Activated CD4-positive, alpha-beta memory T cell treated with anti-CD3 and anti-CD28 coated beads for 36 hours (primary cell): ENCODE results near the gene FER1L5. TPM values are rescaled to one million over a fixed set of nuclear protein-coding genes. Genes with fewer than 3 reads are reported as not detected.
"Not testable (repeated sequence)": the region's sequence is repeated elsewhere in the genome, so short reads cannot be mapped to it uniquely, and the experiment has no call there.

Experiments used
- CTCF ChIA-PET: fragments of 350-600 bp; sonication (Branson Sonifier 250); formaldehyde crosslinking; loops from one replicate; lab custom pipeline; 2021; ENCODE audit warnings: antibody characterized with exemption, inconsistent platforms; lab: Charles Lee
- POLR2A ChIA-PET: fragments of 350-600 bp; sonication (Branson Sonifier 250); formaldehyde crosslinking; loops from one replicate; lab custom pipeline; 2021; ENCODE audit warnings: antibody characterized with exemption; lab: Charles Lee
- DNase-seq: peaks from one replicate; pipeline ENCODE4 v3.0.0-alpha.2; 2020
- H3K27ac Mint-ChIP-seq: one replicate; pipeline ENCODE4 v1.8.0; 2021; ENCODE audit warnings: mixed read lengths
- H3K27me3 Mint-ChIP-seq: one replicate; pipeline ENCODE4 v1.8.0; 2021; ENCODE audit warnings: mixed read lengths
- H3K36me3 Mint-ChIP-seq: one replicate; pipeline ENCODE4 v1.8.0; 2021; ENCODE audit warnings: mixed read lengths
- H3K4me1 Mint-ChIP-seq: one replicate; pipeline ENCODE4 v1.8.0; 2021; ENCODE audit warnings: low read depth, mixed read lengths
- H3K4me3 Mint-ChIP-seq: one replicate; pipeline ENCODE4 v1.8.0; 2021; ENCODE audit warnings: mild to moderate bottlenecking, mixed read lengths
- H3K9me3 Mint-ChIP-seq: one replicate; pipeline ENCODE4 v1.8.0; 2021; ENCODE audit warnings: mixed read lengths
- intact Hi-C: fragments of 100-400 bp; cut with micrococcal nuclease; formaldehyde crosslinking; loops from one replicate; pipeline ENCODE4 v1.15.1; 2023
- total RNA-seq, 2 experiments: library from RNA; stranded (reverse); gene quantifications; one replicate each; pipeline ENCODE4 v1.2.3, GENCODE V29; 2021

Gene FER1L5
- total RNA-seq, 2 experiments from 2014 or later, result not detected

GRCh38 chr2:96637385-96638143 lies 5.0 kb upstream of the FER1L5 start:
- Mint-ChIP-seq H3K4me1 (peaks cover 28% of the 10 kb centered on the region), H3K27ac (peak overlapping the region; percentile 90), H3K9me3 (no peaks in the 10 kb centered on the region), H3K27me3 (no peaks in the 10 kb centered on the region), H3K4me3 (peak overlapping the region; percentile 97), H3K36me3 (peaks cover 16% of the 10 kb centered on the region)
- intact Hi-C loops, result loop anchor here (1.0 to 10.0 kb wide), 6 partner anchors 45 to 490 kb away; partner anchors contain the start of genes ARID5A, DUSP2 and LMAN2L
- CTCF ChIA-PET, result interaction anchor here (0.6 to 2.3 kb wide), 4 partner anchors 81 to 133 kb away, joined by 3 to 10 read pairs (median 8); partner anchors contain the start of gene CNNM4
- POLR2A ChIA-PET, result interaction anchor here (0.7 to 1.7 kb wide), 8 partner anchors 10 to 333 kb away, joined by 3 to 11 read pairs (median 4); partner anchors contain the start of genes ANKRD39 and CNNM4
- DNase-seq, result peak; percentile 88

DNA sequence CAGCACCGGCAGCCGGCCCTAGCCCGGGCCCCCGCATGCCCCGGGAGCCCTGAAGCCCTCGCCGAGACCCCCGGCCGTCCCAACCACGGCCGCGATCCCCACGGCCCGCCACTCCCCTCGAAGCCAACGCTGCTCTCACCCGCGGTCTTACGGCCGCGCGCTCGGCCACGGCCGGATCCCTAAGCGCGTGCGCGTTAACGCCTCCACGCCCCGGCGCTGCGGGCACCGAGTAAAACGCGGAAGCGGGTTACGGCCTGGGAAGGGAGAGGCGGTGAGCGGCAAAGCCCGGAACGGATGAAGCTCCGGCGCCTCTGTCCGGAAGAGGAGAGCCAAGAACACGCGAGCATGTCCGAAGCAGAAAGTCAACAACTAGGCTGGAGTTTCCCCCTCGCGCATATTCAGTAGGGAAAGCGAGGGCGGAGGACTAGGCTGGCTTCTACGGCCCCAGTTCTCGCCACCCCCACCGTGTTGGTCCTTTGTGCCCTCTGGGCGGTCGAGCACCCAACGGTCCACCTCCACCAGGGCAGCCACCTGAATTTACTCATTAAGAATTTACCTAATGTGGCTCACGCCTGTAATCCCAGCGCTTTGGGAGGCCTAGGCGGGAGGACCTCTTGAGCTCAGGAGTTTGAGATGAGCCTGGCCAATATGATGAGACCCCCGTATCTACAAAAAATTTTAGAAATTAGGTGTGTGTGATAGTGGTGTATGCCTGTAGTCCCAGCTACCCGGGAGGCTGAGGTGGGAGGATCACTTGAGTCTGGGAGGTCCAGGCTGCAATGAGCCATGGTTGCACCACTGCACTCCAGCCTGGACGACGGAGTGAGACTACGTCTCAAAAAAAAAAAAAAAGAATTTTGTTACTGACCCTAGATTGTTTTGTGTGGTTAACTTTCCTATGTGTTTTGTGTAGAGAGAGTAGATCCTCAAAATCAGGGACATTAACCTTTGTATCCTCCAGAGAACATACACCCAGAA lies 4.1 kb upstream of the FER1L5 start, which contains the start of gene KANSL3:
Gene KANSL3, minus strand, starts transcription at position 169 of the 978 bp plus-strand sequence. CDS start 1,177 bp downstream, outside the sequence.
- Mint-ChIP-seq H3K9me3 (no peaks in the 10 kb centered on the region), H3K27me3 (no peaks in the 10 kb centered on the region), H3K36me3 (peaks cover 16% of the 10 kb centered on the region), H3K4me3 (peak within 1 kb of the TSS; percentile 97), H3K4me1 (peaks cover 28% of the 10 kb centered on the region), H3K27ac (peak within 1 kb of the TSS; percentile 90)
- ChIA-PET CTCF (interaction anchor here (0.6 to 2.3 kb wide), 4 partner anchors 123 to 219 kb away, joined by 3 to 10 read pairs (median 8); partner anchors contain the start of genes ANKRD39 and CNNM4), POLR2A (interaction anchor here (0.6 to 1.7 kb wide), 7 partner anchors 11 to 219 kb away, joined by 3 to 11 read pairs (median 5); partner anchors contain the start of genes ANKRD39 and CNNM4)
- intact Hi-C loops, result loop anchor here (1.0 to 10.0 kb wide), 5 partner anchors 46 to 491 kb away; partner anchors contain the start of genes ARID5A and DUSP2
- peak; percentile 93 for DNase-seq

GRCh38 chr2:96647681-96648080 lies 5.1 kb downstream of the FER1L5 start:
- POLR2A ChIA-PET, result no interaction called here
- Mint-ChIP-seq H3K4me1 (no peaks in the 10 kb centered on the region), H3K36me3 (no peaks in the 10 kb centered on the region), H3K9me3 (no peaks in the 10 kb centered on the region), H3K27me3 (no peaks in the 10 kb centered on the region), H3K27ac (no peak overlapping the region), H3K4me3 (no peak overlapping the region)
- CTCF ChIA-PET, result no interaction called here
- intact Hi-C loops, result no loop called here
- no peak for DNase-seq

DNA sequence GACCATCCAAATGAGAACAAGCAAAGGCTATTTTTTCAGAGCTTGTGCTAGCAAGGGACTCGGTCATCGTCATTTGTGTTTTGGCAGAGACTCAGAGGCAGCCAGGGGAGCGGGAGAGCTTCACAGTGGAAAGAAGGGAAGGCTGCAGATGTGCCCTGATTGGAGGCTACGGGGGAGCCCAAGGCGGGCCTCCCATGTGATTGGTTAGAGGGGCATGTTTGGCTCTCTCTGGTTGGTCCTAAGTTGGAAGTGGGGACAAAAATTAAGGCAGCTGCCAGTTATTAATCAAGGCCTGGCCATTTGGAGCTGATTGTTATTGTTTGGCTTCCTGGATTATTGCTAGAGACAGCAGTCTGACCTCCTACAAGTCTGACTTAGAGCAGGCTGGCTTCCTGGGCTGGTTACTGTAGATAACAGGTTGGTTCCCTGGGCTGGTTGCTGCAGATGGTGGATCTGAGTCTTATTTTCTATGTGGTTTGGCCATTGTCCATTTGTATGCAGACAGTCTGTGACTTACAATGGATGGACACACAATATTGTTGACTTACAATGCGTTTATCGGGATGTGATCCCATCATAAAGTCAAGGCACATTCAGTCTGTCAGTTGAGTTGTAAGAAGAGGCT lies 5.9 kb downstream of the FER1L5 start:
- ChIA-PET POLR2A (no interaction called here), CTCF (no interaction called here)
- Mint-ChIP-seq H3K36me3 (no peaks in the 10 kb centered on the region), H3K9me3 (no peaks in the 10 kb centered on the region), H3K27me3 (no peaks in the 10 kb centered on the region), H3K4me1 (no peaks in the 10 kb centered on the region), H3K4me3 (no peak overlapping the region), H3K27ac (no peak overlapping the region)
- intact Hi-C loops, result no loop called here
- no peak for DNase-seq

- no peaks in the 10 kb centered on the region for H3K36me3 Mint-ChIP-seq
- no peaks in the 10 kb centered on the region for H3K4me1 Mint-ChIP-seq
- no peak overlapping the region for H3K27ac Mint-ChIP-seq
- no peaks in the 10 kb centered on the region for H3K27me3 Mint-ChIP-seq
- ChIA-PET CTCF (no interaction called here), POLR2A (no interaction called here)
- H3K4me3 Mint-ChIP-seq, result no peak overlapping the region
- intact Hi-C loops, result no loop called here
- H3K9me3 Mint-ChIP-seq, result no peaks in the 10 kb centered on the region
- DNase-seq, result no peak
These were observed 6.8 kb downstream of the FER1L5 start for GRCh38 chr2:96649342-96649741.

GRCh38 chr2:96651793-96652192 lies 9.2 kb downstream of the FER1L5 start:
- Mint-ChIP-seq H3K27me3 (no peaks in the 10 kb centered on the region), H3K4me3 (no peak overlapping the region), H3K27ac (no peak overlapping the region), H3K9me3 (no peaks in the 10 kb centered on the region), H3K4me1 (no peaks in the 10 kb centered on the region), H3K36me3 (no peaks in the 10 kb centered on the region)
- intact Hi-C loops, result no loop called here
- no peak for DNase-seq
- POLR2A ChIA-PET, result no interaction called here
- CTCF ChIA-PET, result no interaction called here

GRCh38 chr2:96654791-96655190 lies 12.2 kb downstream of the FER1L5 start:
- CTCF ChIA-PET, H3K36me3 Mint-ChIP-seq, H3K9me3 Mint-ChIP-seq, H3K27ac Mint-ChIP-seq, H3K4me1 Mint-ChIP-seq, H3K27me3 Mint-ChIP-seq, H3K4me3 Mint-ChIP-seq, DNase-seq, POLR2A ChIA-PET, intact Hi-C loops: not testable (repeated sequence)

DNA sequence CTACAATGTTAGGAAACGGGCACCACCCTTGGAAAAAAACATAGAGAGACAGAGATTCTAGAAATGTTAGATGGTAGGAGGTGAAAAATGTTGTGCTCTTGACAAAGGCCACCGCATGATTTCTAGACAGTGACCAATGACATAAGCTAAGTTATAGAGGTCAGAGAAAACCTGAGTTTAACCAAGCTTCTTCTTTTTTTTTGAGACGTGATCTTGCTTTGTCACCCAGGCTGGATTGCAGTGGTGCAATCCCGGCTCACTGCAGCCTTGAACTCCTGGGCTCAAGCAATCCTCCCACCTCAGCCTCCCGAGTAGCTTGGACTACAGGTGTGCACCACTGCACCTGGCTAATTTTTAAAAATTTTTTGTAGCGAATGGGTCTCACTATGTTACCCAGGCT lies 13.0 kb downstream of the FER1L5 start:
- DNase-seq, result no peak
- Mint-ChIP-seq H3K9me3 (no peaks in the 10 kb centered on the region), H3K4me1 (no peaks in the 10 kb centered on the region), H3K27ac (no peak overlapping the region), H3K4me3 (no peak overlapping the region), H3K36me3 (no peaks in the 10 kb centered on the region), H3K27me3 (no peaks in the 10 kb centered on the region)
- POLR2A ChIA-PET, result no interaction called here
- CTCF ChIA-PET, result no interaction called here
- intact Hi-C loops, result no loop called here

- H3K27me3 Mint-ChIP-seq, result no peaks in the 10 kb centered on the region
- H3K4me1 Mint-ChIP-seq, result no peaks in the 10 kb centered on the region
- no peak overlapping the region for H3K4me3 Mint-ChIP-seq
- H3K36me3 Mint-ChIP-seq, result no peaks in the 10 kb centered on the region
- intact Hi-C loops, result no loop called here
- H3K9me3 Mint-ChIP-seq, result no peaks in the 10 kb centered on the region
- no peak overlapping the region for H3K27ac Mint-ChIP-seq
- POLR2A ChIA-PET, result no interaction called here
- DNase-seq, result no peak
- CTCF ChIA-PET, result no interaction called here
These were observed 14.0 kb downstream of the FER1L5 start for GRCh38 chr2:96656540-96656939.

- no peaks in the 10 kb centered on the region for H3K4me1 Mint-ChIP-seq
These were observed 18.8 kb downstream of the FER1L5 start for GRCh38 chr2:96661324-96661723.

DNA sequence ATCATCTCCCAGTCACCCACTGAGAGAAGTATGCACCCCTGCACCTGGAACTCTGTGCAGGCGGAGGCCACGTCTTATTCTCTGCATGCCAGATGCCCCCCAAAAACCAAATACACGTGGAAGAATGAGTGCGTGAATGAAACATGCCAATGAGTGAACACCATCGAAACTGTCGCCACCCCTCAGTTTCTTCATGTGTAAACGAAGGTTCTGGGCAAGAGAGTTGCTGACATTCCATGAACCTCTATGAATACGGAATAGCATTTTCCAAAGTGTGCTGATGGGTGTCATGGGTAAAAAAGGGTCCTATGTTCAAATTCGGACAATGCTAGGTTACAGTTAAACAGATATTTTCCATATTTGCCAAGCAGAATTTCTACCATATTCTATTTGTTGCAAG lies 19.8 kb downstream of the FER1L5 start:
- Mint-ChIP-seq H3K9me3 (no peaks in the 10 kb centered on the region), H3K36me3 (no peaks in the 10 kb centered on the region), H3K27me3 (no peaks in the 10 kb centered on the region), H3K4me3 (no peak overlapping the region), H3K4me1 (no peaks in the 10 kb centered on the region), H3K27ac (no peak overlapping the region)
- no peak for DNase-seq
- ChIA-PET POLR2A (no interaction called here), CTCF (no interaction called here)
- intact Hi-C loops, result no loop called here

More at GRCh38 chr2:96661324-96661723, 18.8 kb downstream of the FER1L5 start:
- ChIA-PET CTCF (no interaction called here), POLR2A (no interaction called here)
- Mint-ChIP-seq H3K36me3 (no peaks in the 10 kb centered on the region), H3K4me3 (no peak overlapping the region), H3K27me3 (no peaks in the 10 kb centered on the region), H3K9me3 (no peaks in the 10 kb centered on the region), H3K27ac (no peak overlapping the region)
- intact Hi-C loops, result no loop called here
- DNase-seq, result no peak
